GM23338 (cell line): Measurements from ENCODE around the gene TMCC1. TPM values are rescaled to one million over a fixed set of nuclear protein-coding genes. Genes with fewer than 3 reads are reported as not detected.

Experiments
- ATAC-seq: fragments of 200-7000 bp; cut with Tn5 transposase; 3 replicates; pipeline ENCODE4 v1.9.1; 2020
- DNase-seq: peaks from one replicate; pipeline ENCODE4 v3.0.0-alpha.2; 2015; ENCODE audit warnings: low spot score
- H2AFZ ChIP-seq: fragments of 200-600 bp; sonication (generic); 2 replicates; pipeline ENCODE4 v1.8.0; 2016; ENCODE audit warnings: antibody characterized with exemption, mild to moderate bottlenecking, moderate library complexity
- H3F3A ChIP-seq: fragments of 200-600 bp; sonication (generic); replicated peaks from 2 replicates; pipeline ENCODE4 v1.8.0; 2017; ENCODE audit warnings: antibody characterized with exemption, mixed run types, low read depth
- H3K27ac ChIP-seq: fragments of 200-600 bp; sonication (generic); 2 replicates; pipeline ENCODE4 v1.6.1; 2016; ENCODE audit warnings: low read depth
- H3K27me3 ChIP-seq: fragments of 200-600 bp; sonication (generic); 2 replicates; pipeline ENCODE4 v1.8.0; 2016; ENCODE audit warnings: mild to moderate bottlenecking, mixed run types, moderate library complexity; ENCODE audit not compliant: insufficient read depth
- H3K36me3 ChIP-seq: fragments of 200-600 bp; sonication (generic); 2 replicates; pipeline ENCODE4 v1.8.0; 2016; ENCODE audit warnings: mild to moderate bottlenecking; ENCODE audit not compliant: insufficient read depth
- H3K4me1 ChIP-seq: fragments of 200-600 bp; sonication (generic); 2 replicates; pipeline ENCODE4 v1.8.0; 2016; ENCODE audit warnings: mild to moderate bottlenecking, moderate library complexity; ENCODE audit not compliant: insufficient read depth
- H3K4me2 ChIP-seq: fragments of 200-600 bp; sonication (generic); 2 replicates; pipeline ENCODE4 v1.7.1; 2017; ENCODE audit warnings: mixed run types
- H3K4me3 ChIP-seq: fragments of 200-600 bp; sonication (generic); 2 replicates; pipeline ENCODE4 v1.6.1; 2016; ENCODE audit warnings: mixed run types
- H3K79me2 ChIP-seq: fragments of 200-600 bp; sonication (generic); replicated peaks from 2 replicates; pipeline ENCODE4 v1.8.0; 2017; ENCODE audit warnings: mild to moderate bottlenecking; ENCODE audit not compliant: insufficient read depth
- H3K9me2 ChIP-seq: fragments of 200-600 bp; sonication (generic); 2 replicates; pipeline ENCODE4 v1.8.0; 2017; ENCODE audit not compliant: insufficient read depth
- H4K20me1 ChIP-seq: fragments of 200-600 bp; sonication (generic); replicated peaks from 2 replicates; pipeline ENCODE4 v1.8.0; 2017; ENCODE audit warnings: mild to moderate bottlenecking; ENCODE audit not compliant: insufficient read depth
- H3K27ac Mint-ChIP-seq: 2 replicates; pipeline ENCODE4 v1.8.0; 2020; ENCODE audit warnings: inconsistent platforms, mild to moderate bottlenecking, moderate library complexity, mixed read lengths
- H3K27me3 Mint-ChIP-seq: 3 replicates; pipeline ENCODE4 v1.8.0; 2022; ENCODE audit warnings: low read depth, mild to moderate bottlenecking, moderate library complexity, mixed read lengths, inconsistent platforms; ENCODE audit not compliant: insufficient read depth, poor library complexity
- H3K36me3 Mint-ChIP-seq: 3 replicates; pipeline ENCODE4 v1.8.0; 2021; ENCODE audit warnings: low read depth, mild to moderate bottlenecking, inconsistent platforms, moderate library complexity, mixed read lengths
- H3K4me1 Mint-ChIP-seq: 3 replicates; pipeline ENCODE4 v1.8.0; 2020; ENCODE audit warnings: mild to moderate bottlenecking, inconsistent platforms, mixed read lengths
- H3K4me3 Mint-ChIP-seq: 3 replicates; pipeline ENCODE4 v1.8.0; 2021; ENCODE audit warnings: moderate library complexity, mild to moderate bottlenecking, inconsistent platforms, mixed read lengths
- H3K9me3 Mint-ChIP-seq: 3 replicates; pipeline ENCODE4 v1.8.0; 2020; ENCODE audit warnings: moderate library complexity, mild to moderate bottlenecking, inconsistent platforms, mixed read lengths
- CTCF ChIP-seq, 2 experiments: fragments of 200-600 bp in 1 of 2; sonication (generic) in 1 of 2; conservative IDR thresholded peaks; 2 replicates each; pipeline versions ENCODE4 v1.5.1 to v1.6.1; 2016 to 2017; ENCODE audit warnings: antibody characterized with exemption in 2 of 2, low read depth in 2 of 2, mild to moderate bottlenecking in 2 of 2, moderate library complexity in 1 of 2
- EZH2 ChIP-seq: fragments of 200-600 bp; sonication (generic); IDR thresholded peaks from one replicate; pipeline ENCODE4 v1.8.0; 2017; ENCODE audit warnings: antibody characterized with exemption, mild to moderate bottlenecking, low read depth; ENCODE audit not compliant: unreplicated experiment
- POLR2AphosphoS5 ChIP-seq: IDR thresholded peaks from 2 replicates; pipeline ENCODE4 v1.6.1; 2016; ENCODE audit warnings: antibody characterized with exemption, low read depth
- REST ChIP-seq: IDR thresholded peaks from one replicate; pipeline ENCODE4 v1.6.1; 2018; ENCODE audit warnings: antibody characterized with exemption; ENCODE audit not compliant: unreplicated experiment
- STAT1 ChIP-seq: IDR thresholded peaks from one replicate; pipeline ENCODE4 v1.6.1; 2016; ENCODE audit warnings: antibody characterized with exemption; ENCODE audit not compliant: unreplicated experiment
- ZNF331 ChIP-seq: fragments of 250-450 bp; sonication (Bioruptor Pico); IDR thresholded peaks from 2 replicates; pipeline ENCODE4 v1.5.0; 2020; ENCODE audit warnings: low read depth, mild to moderate bottlenecking, moderate library complexity
- ZNF462 ChIP-seq: fragments of 250-450 bp; sonication (Bioruptor Pico); IDR thresholded peaks from 2 replicates; pipeline ENCODE4 v1.5.0; 2020; ENCODE audit warnings: mild to moderate bottlenecking, moderate library complexity
- polyA plus RNA-seq: library from polyadenylated mRNA; unstranded; fragments of >200 nt; fragmentation: Nextera tagmentation; extraction: Ambion mirVana; gene quantifications from 2 replicates; pipeline ENCODE4 v1.2.1, GENCODE V29; 2016
- total RNA-seq: library from RNA; depleted of rRNA; stranded (reverse); fragments of >200 nt; shearing (Covaris generic); gene quantifications from 2 replicates; pipeline ENCODE4 v1.2.3, GENCODE V29; 2014
- TF ChIP-seq, protein P1 (sequence below): IDR thresholded peaks from 2 replicates; pipeline ENCODE4 v1.6.1; 2016; ENCODE audit warnings: antibody characterized with exemption

The TMCC1 gene
- total and polyA plus RNA-seq, 2 experiments from 2014 or later: 8.2 to 18.4 TPM

- no peak for TF ChIP-seq ZNF462 (CRISPR knock-in tag)
- TF ChIP-seq POLR2AphosphoS5: no peak
- no peak for TF ChIP-seq STAT1
Observed at GRCh38 chr3:129636082-129636481, 257.4 kb downstream of the TMCC1 start (continued).

GRCh38 chr3:129635656-129636055 lies 257.9 kb downstream of the TMCC1 start:
- no peak overlapping the region for H3K4me3 Mint-ChIP-seq
- TF ChIP-seq CTCF (conservative IDR thresholded peaks at IDR 0.05; ENCODE audit: low read depth in 2 of 2) (no peak), REST (no peak), EZH2 (no peak), ZNF331 (no peak)
- TF ChIP-seq, protein P1, sequence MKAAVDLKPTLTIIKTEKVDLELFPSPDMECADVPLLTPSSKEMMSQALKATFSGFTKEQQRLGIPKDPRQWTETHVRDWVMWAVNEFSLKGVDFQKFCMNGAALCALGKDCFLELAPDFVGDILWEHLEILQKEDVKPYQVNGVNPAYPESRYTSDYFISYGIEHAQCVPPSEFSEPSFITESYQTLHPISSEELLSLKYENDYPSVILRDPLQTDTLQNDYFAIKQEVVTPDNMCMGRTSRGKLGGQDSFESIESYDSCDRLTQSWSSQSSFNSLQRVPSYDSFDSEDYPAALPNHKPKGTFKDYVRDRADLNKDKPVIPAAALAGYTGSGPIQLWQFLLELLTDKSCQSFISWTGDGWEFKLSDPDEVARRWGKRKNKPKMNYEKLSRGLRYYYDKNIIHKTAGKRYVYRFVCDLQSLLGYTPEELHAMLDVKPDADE: no peak

More at GRCh38 chr3:129635656-129636055, 257.9 kb downstream of the TMCC1 start:
- no peak overlapping the region for H3K27ac Mint-ChIP-seq
- Histone ChIP-seq H3K36me3 (no peaks in the 10 kb centered on the region), H3K4me2 (no peak overlapping the region), H3K79me2 (no peaks in the 10 kb centered on the region), H3K4me1 (no peaks in the 10 kb centered on the region), H3K27me3 (no peaks in the 10 kb centered on the region), H3K4me3 (no peak overlapping the region), H3K9me2 (no peaks in the 10 kb centered on the region), H4K20me1 (no peaks in the 10 kb centered on the region), H3K27ac (no peak overlapping the region), H2AFZ (no peak overlapping the region), H3F3A (no peaks in the 10 kb centered on the region)
- H3K4me1 Mint-ChIP-seq: peaks cover 7% of the 10 kb centered on the region; the same call in 2 of the 3 replicates
- peaks cover 6% of the 10 kb centered on the region; the same call in 2 of the 3 replicates for H3K36me3 Mint-ChIP-seq
- peaks cover 3% of the 10 kb centered on the region for H3K27me3 Mint-ChIP-seq
- H3K9me3 Mint-ChIP-seq: peaks cover 16% of the 10 kb centered on the region; the same call in 2 of the 3 replicates
- ATAC-seq (no peak), DNase-seq (no peak)
